T-cell (primary cell): ENCODE measurements around the gene NEK11. TPM values are rescaled to one million over a fixed set of nuclear protein-coding genes. Genes with fewer than 3 reads are reported as not detected.

Experiments used
- total RNA-seq, 35 experiments: library from RNA in 6 of 35; stranded (reverse) in 6 of 35; fragments of 120-200 nt in 1 of 35; gene quantifications; one replicate each; pipeline versions ENCODE4 v1.2.1 to v1.2.4 and lab custom pipeline; 2013 to 2026

The NEK11 gene
- total RNA-seq, 5 donors from 2014 or later (not counting 1 experiment from before 2014, with no cell fraction given), result 3.8 to 6.5 (median 4.5) TPM

Other genes with a start within 250 kb of the NEK11 start
- 10 to 100 TPM; 36.4 to 60.1 (median 42.6) TPM for gene ATP2C1, start 132.8 kb upstream of the NEK11 start, total RNA-seq
- gene ASTE1, start 52 bp upstream of the NEK11 start, total RNA-seq, result 10 to 100 TPM; 20.4 to 24.7 (median 22.5) TPM